Activated gamma-delta T cell treated with Interleukin-2 at 50 U/mL for 16 hours (primary cell): ENCODE measurements around the gene ACO1.
A peak's percentile ranks its signal among the peaks of the same experiment; 100 is the strongest.

Experiments used
- DNase-seq: peaks from one replicate; pipeline ENCODE4 v3.0.0-alpha.2; 2020

ACO1 gene

DNA sequence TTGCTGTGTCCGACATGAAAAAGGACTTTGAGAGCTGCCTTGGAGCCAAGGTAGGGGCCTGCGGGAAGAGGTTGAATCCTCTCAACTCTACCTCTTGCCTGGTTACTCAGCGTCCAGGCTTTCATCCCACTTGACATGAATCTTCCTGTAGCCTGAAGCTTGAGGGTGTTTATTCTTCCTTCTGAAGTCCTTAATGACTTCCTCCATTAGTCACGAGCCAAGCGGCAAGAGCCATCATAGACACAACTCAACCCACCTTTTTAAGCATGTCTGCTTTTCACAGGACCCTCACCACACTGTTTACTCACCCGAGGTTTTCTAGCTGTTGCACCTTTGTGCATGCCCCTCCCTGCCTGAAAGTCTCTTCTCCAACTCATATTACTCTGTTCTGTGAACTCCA, 40.2 kb downstream of the ACO1 start:
- no peak for DNase-seq

GRCh38 chr9:32426278-32426939, 42.0 kb downstream of the ACO1 start:
- DNase-seq, result no peak

- no peak for DNase-seq
Observed at GRCh38 chr9:32427111-32427873, 42.8 kb downstream of the ACO1 start.

DNA sequence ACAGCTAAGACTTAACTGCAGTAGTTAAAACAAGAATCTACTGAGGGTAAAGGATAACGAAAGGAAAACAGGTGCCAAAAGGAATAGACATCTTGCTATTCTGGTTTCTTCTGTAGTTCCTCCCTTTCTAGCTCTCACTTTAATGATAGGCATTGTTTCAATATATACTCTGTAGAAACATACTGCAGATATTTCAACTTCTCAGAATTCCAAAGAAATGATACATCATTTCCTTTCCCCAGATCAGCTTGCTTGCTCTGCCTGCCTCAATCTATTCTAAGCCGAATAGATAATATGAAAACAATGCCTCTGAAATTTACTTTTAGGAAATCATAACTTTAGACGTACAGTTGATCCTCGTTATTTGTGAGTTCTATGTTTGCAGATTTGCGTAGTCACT, 46.3 kb downstream of the ACO1 start:
- DNase-seq, result no peak

- no peak for DNase-seq
Observed at GRCh38 chr9:32431196-32431595, 46.8 kb downstream of the ACO1 start.

DNA sequence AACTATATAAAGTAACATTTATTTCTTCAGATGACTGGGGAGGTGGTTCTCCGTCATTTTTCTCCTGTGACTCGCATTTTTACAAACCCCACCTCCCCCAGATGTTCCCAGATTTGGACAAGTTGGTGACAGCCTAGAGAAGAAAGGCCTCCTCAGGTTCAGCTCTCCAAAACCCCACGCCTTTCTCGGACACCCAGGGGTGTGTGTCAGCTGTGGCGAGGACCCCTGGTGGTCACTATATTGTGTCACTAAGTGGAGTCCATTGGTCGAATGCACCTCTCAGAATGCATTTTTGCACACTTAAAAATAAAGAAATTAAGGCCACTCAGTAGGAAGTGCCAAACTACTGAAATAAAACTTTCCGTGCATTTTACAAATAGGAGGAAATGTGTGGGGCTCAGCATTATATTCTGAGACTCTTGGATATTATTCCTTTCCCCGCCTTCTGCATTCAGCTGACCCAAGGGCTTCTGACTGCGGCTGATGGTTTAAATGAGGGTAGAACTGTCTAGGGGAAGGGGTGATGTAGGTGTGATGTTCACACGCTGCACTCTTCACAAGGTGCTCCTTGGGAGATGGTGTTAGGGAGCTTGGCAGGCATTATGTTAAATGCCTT, 47.6 kb downstream of the ACO1 start:
- DNase-seq, result peak; percentile 40

DNA sequence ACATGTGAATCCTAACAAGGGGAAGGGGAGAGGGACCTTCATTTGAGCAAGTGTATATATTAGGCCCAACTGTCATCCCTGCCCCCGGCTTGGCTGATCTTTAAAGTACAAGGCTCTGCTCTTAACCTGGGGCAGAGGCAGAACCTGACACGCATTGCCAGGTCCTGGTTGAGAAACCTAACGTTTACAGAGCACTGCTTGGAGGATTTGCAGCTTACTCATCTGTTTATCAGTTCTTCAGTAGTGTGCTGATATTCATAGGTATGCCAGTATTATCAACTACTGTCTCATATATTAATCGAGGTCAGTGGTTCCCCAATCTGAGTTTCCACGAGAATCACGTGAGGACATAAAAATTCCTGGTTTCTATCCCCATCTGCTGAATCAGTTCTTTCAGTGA, 50.4 kb downstream of the ACO1 start:
- no peak for DNase-seq

DNA sequence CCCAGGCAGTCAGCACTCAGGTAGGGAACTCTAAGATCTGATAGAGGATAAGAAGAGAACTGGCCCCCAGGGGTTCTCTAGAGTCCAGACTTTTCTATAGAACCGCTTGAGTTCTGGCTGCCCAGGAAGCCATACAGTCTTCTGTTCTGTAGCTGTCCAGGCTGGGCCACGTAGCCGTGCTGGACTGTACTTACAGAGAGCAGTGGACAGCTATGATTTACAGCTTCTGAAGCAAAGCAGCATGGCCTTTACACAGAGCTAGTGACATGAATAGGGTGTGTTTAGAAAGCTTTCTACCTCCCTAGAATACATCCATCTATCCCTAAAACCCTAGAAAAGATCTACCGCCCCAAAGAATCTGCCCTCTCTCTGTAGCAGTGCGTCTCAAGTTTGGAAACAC, 57.2 kb downstream of the ACO1 start:
- no peak for DNase-seq

GRCh38 chr9:32442433-32442832, 58.0 kb downstream of the ACO1 start:
- no peak for DNase-seq

GRCh38 chr9:32449969-32450368, 65.5 kb downstream of the ACO1 start:
- DNase-seq, result no peak

- DNase-seq, result no peak
Observed at GRCh38 chr9:32454280-32454679, 69.8 kb downstream of the ACO1 start.

DNA sequence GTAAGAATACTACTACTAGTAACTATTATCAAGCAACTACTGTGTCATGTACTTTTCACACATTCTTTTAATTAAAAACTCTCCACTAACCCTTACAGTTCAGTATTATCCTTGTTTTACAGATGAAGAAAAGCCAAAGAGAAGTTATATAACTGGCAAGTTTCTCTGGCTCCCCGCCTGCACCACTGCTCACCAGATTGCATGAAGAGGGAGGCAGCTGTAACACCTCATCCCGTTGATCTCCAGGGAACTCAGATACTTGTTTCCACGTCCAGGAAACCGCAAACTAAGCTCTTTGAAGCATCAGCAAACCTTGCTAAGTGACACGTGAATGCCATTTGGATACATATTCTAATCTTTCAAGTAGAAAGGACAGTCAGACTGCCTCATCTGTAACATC, 71.3 kb downstream of the ACO1 start:
- no peak for DNase-seq

DNA sequence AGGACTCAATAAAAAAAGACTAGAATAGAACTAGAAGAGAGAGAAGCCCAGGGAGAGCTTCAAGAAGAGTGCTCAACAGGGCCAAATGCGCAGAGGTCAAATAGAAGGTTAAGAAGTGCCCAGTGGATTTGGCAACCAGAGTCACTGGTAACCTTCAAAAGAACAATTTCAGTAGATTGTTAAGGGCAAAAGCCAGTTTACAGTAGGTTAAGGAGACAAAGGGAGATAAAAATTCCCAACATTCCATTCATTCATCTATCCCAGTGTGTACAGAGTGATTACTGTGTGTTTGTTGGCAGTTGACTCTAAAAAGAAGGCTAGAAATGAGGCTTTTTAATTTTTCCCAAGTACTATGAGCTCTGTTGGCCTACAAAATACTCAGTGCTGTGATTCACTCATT, 72.1 kb downstream of the ACO1 start:
- no peak for DNase-seq

DNA sequence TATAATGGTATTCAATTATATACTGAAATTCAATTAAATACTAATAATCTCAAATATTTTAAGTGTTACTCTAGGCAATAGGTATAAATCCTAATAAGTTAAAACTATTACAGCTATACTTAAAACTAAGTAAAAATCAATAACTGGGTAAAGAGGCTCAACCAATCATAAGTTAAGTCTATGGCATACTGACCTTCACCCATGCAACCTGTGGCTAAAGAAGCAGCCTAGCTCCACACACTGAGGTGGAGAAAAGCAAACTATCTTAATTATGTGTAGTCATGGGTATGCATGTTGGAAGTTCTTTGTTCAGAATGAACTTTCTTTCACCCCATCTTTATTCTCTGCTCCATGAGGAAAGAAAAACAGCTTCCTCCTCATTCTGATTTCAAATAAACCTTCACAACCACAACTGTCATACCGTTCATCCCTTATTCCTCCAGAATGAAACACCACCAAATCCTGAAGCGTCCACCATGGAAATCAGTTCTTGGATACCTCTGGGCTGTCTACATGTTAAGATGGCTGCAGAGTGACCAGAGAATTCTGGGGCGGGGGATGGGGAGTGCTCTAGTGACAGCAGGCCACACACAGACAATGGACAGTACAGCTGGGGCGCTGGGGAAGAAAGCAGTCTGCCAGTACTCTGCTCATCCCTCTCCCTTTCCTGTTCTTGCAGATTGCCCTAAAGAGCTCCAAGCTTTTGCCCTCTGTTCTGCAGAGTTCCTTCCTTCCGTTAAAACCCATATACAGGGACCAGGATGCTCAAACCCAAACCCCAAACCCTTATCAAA, 79.3 kb downstream of the ACO1 start:
- DNase-seq, result no peak

- DNase-seq, result no peak
Observed at GRCh38 chr9:32468740-32469139, 84.3 kb downstream of the ACO1 start.

DNA sequence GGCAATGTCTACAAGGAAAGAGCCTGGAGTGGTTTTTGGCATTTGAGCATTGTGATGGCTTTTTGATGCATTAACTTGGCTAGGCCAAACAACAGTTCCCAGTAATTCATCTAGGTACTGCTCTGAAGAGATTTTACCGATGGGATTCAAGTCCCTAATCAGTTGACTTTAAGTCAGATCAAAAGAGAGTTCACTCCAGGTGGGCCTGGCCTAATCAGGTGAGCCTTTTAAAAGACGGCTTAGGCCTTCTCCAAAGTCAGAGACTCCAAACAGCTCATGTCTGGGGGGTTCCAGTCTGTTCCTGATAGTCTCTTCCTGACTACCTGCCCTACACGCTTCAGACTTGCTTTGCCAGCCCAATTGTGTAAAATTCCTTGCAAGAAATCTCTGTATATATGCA, 87.9 kb downstream of the ACO1 start:
- DNase-seq, result no peak

GRCh38 chr9:32483343-32483742, 98.9 kb downstream of the ACO1 start:
- no peak for DNase-seq

- no peak for DNase-seq
Observed at GRCh38 chr9:32486839-32487562, 102.6 kb downstream of the ACO1 start.

DNA sequence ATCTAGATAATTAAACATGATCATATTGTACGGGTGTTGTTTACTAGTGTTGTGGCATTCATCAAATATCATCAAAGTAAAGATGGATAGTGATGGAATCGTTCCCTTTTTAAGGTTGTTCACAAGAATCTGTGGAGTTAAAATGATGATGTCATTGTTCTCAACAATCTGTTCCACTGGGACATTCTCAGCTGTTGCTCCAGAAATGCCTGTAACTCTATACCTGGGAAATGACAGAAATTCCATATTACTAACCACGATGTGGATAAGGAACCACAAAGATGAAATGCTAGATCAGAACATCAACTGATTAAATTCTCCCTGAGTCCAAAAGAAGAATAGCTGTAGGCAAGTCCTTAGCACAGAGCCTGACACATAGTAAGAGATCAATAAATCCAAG, 103.5 kb downstream of the ACO1 start:
- no peak for DNase-seq

DNA sequence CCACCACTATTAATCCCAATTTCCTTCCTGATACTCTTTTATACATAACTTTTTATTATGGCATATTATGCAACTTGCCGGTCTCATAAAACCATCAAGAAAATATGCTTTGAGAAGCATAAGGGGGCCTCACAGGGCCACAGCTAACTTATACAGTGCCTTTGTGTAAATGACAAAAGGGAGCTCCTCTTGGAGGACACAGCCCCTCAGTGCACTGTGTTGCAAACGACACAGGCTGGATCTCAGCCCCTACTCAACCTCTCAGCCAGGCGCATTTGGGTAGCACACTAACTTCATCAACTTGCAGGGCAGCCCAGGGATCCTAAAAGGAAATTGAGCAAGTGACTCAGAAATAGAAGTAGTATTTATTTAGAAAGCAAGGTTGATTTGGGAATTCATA, 106.2 kb downstream of the ACO1 start:
- DNase-seq, result no peak

- DNase-seq, result no peak
Observed at GRCh38 chr9:32497921-32498320, 113.5 kb downstream of the ACO1 start.

DNA sequence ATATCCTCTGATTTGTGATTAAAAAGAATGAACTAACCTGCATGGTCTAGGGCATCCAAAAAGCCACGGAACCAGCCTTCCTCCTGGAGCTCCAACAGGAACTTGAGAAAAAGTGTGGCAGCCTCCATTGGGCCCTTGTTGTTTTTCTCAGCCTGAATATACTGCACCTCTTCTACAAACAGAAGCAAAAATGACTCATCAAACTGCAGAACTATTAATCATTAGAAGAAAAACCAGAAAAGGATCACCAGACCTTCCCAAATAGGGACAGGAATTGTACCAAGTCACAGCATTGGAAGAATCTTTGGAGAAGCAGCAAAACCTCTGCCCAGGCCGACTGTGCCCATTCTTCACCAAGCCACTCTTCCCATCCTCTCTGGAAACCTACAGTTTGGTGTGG, 116.3 kb downstream of the ACO1 start:
- DNase-seq, result no peak

- no peak for DNase-seq
Observed at GRCh38 chr9:32501868-32502267, 117.4 kb downstream of the ACO1 start.
